SJSA1 (cell line): Measurements from ENCODE around the gene MMAB. TPM values are rescaled to one million over a fixed set of nuclear protein-coding genes. Genes with fewer than 3 reads are reported as not detected.

Experiments
- DNase-seq, 2 experiments: peaks; one replicate each; pipeline ENCODE4 v3.0.0-alpha.2; 2015 to 2020; ENCODE audit warnings: low spot score in 2 of 2, low read depth in 1 of 2
- H3K27ac ChIP-seq: fragments of 250-450 bp; sonication (Bioruptor Pico); 2 replicates; pipeline ENCODE4 v1.5.1; 2020; ENCODE audit warnings: mild to moderate bottlenecking, moderate library complexity
- H3K27me3 ChIP-seq: fragments of 250-450 bp; sonication (Bioruptor Pico); replicated peaks from 2 replicates; pipeline ENCODE4 v1.5.1; 2020; ENCODE audit warnings: mild to moderate bottlenecking, moderate library complexity
- H3K36me3 ChIP-seq: fragments of 250-450 bp; sonication (Bioruptor Pico); 2 replicates; pipeline ENCODE4 v1.5.1; 2020; ENCODE audit warnings: mild to moderate bottlenecking
- H3K4me1 ChIP-seq: fragments of 250-450 bp; sonication (Bioruptor Pico); replicated peaks from 2 replicates; pipeline ENCODE4 v1.6.1; 2021; ENCODE audit warnings: mild to moderate bottlenecking
- H3K4me3 ChIP-seq: fragments of 250-450 bp; sonication (Bioruptor Pico); 2 replicates; pipeline ENCODE4 v1.5.1; 2020; ENCODE audit warnings: mild to moderate bottlenecking
- H3K9me3 ChIP-seq: fragments of 250-450 bp; sonication (Bioruptor Pico); replicated peaks from 2 replicates; pipeline ENCODE4 v1.5.1; 2020; ENCODE audit warnings: mild to moderate bottlenecking
- total RNA-seq: library from RNA; depleted of rRNA; stranded (reverse); fragments of >200 nt; shearing (Covaris generic); gene quantifications from 2 replicates; pipeline ENCODE4 v1.2.3, GENCODE V29; 2014; rRNA removed

The MMAB gene
- 17.8 and 33.3 TPM in 2 replicates for total RNA-seq

DNA sequence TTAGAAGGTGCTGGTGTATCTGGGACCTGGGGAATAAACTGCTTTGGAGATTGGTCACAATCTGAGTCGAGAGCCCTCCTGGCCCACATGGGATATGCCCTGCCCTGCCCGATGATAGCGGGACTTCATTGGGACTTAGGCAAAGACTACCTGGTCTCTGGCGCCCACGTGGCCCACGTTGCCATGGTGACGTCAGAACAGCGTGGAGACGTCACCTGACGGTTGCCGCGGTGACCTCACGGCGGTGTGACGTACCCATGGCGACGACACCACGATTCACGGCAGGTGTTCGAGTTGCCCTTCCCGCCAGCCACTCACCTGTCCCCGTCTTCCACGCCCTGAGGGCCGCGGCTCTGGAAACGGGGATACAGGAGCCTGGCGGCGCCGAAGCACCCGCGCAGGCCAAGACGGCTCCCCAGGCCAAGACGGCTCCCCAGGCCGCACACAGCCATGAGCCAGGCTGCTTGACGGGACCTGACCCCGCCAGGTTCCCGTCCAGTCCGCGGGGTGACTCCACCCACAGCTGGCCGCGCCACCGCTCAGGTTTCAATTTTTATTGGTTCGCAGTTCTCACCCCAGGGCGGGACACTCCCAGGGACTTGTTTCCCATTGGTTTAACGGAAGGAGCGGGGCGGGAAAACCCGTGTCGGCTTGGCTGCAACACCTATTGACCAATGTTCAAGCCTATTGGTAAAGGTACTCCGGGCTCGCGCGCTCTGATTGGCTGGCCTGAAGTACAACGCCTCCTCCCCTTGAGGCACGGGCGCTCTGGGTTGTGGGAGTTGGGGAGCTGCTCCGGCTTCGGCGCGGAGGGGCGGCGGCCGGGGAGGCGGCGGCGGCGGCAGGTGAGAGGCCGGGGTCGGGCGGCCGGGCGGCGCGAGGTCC lies at the start of gene MMAB, which contains the start of gene MVK:
Gene MMAB, minus strand, starts transcription at position 476 of the 885 bp plus-strand sequence. Its CDS starts 24 bp downstream, at position 452.
Gene MVK, plus strand, starts transcription at position 766 of the 885 bp plus-strand sequence. CDS start 1,029 bp downstream, outside the sequence.
- DNase-seq = peak; percentile 93 to 99
- Histone ChIP-seq H3K4me3 (peak within 1 kb of the TSS; percentile 81), H3K36me3 (peaks cover 26% of the 10 kb centered on the region)

DNA sequence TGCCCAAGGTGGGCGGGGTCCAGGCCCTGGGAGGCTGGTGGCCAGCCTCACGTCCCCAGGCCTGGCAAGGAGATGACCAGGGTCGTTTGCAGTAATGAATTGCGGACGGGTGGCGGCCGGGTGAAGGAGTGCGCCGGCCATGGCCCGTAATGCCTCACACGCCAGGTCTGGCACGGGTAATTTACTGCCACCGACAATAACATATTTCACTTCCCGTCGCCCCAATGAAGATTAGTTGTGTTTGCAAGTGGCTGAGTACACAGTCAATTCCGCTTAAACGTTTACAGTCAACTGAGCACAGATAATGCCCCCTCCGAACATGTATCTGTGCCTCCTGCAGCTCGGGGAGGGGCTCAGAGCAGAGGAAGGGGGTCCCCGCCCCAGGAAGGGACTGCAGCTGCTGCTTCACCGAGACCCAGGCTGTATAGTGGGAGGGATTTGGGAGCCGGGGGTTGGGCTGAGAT lies 48.6 kb upstream of the MMAB start:
- no peak for DNase-seq
- Histone ChIP-seq H3K27me3 (peaks cover 7% of the 10 kb centered on the region), H3K4me1 (no peaks in the 10 kb centered on the region), H3K36me3 (no peaks in the 10 kb centered on the region), H3K9me3 (no peaks in the 10 kb centered on the region), H3K4me3 (no peak overlapping the region), H3K27ac (no peak overlapping the region)

More for the DNA sequence above, at the start of gene MMAB, which contains the start of gene MVK:
- peaks cover 16% of the 10 kb centered on the region for H3K4me1 ChIP-seq
- no peaks in the 10 kb centered on the region for H3K27me3 ChIP-seq
- H3K27ac ChIP-seq = peak within 1 kb of the TSS; percentile 73
- no peaks in the 10 kb centered on the region for H3K9me3 ChIP-seq

DNA sequence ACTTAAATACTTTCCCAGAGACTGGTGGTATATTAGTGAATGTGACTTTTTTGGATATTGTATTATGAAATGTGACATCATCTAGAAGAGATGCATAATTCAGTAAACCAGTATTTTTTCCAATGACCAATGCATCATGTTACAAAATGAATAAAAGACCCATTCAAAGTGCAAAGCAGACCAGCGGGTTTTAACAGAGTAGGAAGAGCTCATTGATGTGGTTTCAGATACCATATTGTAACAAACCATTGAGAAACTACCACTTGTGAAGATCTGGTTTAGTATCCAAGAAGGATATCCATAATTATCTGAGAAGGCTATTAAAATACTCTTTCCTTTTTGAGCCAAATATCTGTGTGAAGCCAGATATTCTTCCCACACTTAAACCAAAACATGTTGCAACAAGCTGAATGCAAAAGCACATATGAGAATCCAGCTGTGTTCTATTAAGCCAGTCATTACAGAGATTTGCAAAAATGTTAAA lies 47.9 kb upstream of the MMAB start:
- H3K4me1 ChIP-seq = no peaks in the 10 kb centered on the region
- H3K4me3 ChIP-seq = no peak overlapping the region
- H3K27ac ChIP-seq = no peak overlapping the region
- no peak for DNase-seq
- H3K36me3 ChIP-seq = no peaks in the 10 kb centered on the region
- H3K27me3 ChIP-seq = peaks cover 8% of the 10 kb centered on the region
- H3K9me3 ChIP-seq = no peaks in the 10 kb centered on the region

DNA sequence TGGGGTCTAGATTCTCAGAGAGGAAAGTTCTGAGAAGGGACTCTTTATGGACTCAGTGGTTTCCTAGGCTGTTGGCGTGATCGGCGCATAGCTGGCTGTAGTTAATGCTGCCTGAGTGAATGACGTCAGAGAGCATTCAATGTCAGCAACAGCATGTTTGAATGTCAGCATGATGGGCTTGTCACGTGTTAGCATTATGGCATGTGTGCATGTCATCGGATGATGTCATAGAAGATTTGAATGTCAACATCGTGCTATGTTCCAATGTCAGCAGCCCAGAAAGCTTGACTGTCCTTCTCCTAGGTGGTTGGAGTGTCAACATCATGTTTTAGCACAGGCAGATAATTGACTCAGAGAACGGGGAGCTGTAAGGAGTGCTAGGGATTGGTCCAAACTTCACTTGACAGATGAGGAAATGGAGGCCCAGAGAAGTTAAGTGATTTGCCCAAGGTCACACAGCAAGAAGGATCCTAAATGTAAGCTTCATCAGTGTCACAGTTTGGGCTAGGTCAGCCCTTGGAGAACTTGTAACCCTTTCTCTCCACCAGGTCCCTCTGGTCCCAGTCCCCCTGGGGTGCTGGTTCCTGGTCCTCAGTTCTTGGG lies 45.8 kb upstream of the MMAB start:
- Histone ChIP-seq H3K36me3 (no peaks in the 10 kb centered on the region), H3K27me3 (peaks cover 15% of the 10 kb centered on the region), H3K4me3 (no peak overlapping the region), H3K9me3 (no peaks in the 10 kb centered on the region), H3K4me1 (no peaks in the 10 kb centered on the region), H3K27ac (no peak overlapping the region)
- DNase-seq = no peak

DNA sequence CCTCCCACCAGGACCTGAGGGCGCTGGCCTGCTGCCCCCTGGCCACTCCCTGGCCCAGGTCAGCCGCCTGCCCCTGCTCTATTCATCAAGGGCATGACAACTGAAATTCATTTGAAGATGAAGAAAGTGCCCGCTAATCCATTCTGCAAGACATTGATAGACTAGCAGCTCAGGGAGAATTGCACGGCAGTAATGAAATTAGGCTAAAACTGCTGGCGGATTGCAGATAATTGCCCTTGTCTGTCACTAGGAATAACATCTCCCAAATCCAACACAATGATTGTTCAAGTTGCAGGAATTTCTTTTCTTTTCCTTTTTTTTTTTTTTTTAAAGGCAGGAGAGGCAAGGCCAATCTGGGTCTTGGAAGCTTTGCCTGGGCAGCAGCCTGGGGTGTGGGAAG lies 44.8 kb upstream of the MMAB start:
- Histone ChIP-seq H3K27me3 (peaks cover 15% of the 10 kb centered on the region), H3K27ac (no peak overlapping the region), H3K4me1 (no peaks in the 10 kb centered on the region), H3K4me3 (no peak overlapping the region), H3K9me3 (no peaks in the 10 kb centered on the region), H3K36me3 (no peaks in the 10 kb centered on the region)
- DNase-seq = no peak

DNA sequence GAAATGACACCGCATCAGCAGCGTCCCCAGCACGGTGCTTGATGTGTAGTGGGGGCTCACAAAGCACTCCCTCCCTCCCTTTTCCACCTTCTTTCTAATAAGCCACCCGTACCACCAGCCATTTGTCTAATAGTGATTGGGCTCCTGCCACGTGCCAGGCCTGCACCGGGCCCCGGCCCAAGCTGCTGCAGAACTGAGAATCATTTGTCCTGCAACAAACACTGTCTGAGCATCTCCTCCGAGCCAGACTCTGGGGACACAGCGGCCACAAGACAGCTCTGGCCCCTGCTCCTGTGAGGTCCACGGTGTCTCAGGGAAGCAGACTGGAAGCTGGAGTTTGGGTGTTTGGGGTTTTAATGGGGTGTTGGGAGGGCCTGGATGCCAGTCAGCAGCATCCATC lies 44.2 kb upstream of the MMAB start:
- H3K27ac ChIP-seq = no peak overlapping the region
- H3K4me3 ChIP-seq = no peak overlapping the region
- no peaks in the 10 kb centered on the region for H3K4me1 ChIP-seq
- H3K27me3 ChIP-seq = peaks cover 18% of the 10 kb centered on the region
- no peak for DNase-seq
- no peaks in the 10 kb centered on the region for H3K36me3 ChIP-seq
- H3K9me3 ChIP-seq = no peaks in the 10 kb centered on the region

DNA sequence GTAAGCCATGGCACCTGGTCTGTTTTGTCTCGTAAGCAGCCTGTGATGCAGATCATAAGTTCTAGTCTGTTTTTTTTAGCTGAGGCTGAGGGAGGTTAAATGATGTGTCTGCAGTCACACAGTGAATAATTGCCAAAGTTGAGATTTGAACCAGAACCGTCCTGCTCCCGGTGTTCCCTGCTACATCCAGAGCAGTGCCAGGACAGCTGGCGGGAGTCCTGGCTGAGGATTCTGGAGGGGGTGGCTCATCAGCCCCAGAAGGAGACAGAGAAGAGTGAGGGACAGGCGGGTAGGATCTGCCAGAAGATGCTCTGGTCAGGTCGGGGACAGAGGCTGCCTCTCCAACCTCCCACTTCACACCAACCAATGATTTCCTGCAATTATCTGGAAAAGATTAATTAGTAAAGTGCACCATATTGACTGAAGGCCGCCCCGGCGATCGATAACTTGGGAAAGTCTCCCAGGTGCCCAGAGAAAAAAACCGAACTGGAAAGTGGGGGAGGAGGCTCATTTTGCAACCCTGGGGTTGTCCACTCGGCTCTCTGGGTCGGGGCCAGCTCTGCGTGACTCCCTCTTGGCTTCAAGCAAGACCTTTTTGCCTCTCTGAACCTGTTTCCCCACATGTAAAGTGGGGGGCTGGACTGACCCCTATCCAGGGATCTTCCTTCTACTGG lies 42.4 kb upstream of the MMAB start:
- Histone ChIP-seq H3K27me3 (peaks cover 11% of the 10 kb centered on the region), H3K4me1 (no peaks in the 10 kb centered on the region), H3K9me3 (no peaks in the 10 kb centered on the region), H3K36me3 (no peaks in the 10 kb centered on the region), H3K4me3 (no peak overlapping the region), H3K27ac (no peak overlapping the region)
- no peak for DNase-seq

DNA sequence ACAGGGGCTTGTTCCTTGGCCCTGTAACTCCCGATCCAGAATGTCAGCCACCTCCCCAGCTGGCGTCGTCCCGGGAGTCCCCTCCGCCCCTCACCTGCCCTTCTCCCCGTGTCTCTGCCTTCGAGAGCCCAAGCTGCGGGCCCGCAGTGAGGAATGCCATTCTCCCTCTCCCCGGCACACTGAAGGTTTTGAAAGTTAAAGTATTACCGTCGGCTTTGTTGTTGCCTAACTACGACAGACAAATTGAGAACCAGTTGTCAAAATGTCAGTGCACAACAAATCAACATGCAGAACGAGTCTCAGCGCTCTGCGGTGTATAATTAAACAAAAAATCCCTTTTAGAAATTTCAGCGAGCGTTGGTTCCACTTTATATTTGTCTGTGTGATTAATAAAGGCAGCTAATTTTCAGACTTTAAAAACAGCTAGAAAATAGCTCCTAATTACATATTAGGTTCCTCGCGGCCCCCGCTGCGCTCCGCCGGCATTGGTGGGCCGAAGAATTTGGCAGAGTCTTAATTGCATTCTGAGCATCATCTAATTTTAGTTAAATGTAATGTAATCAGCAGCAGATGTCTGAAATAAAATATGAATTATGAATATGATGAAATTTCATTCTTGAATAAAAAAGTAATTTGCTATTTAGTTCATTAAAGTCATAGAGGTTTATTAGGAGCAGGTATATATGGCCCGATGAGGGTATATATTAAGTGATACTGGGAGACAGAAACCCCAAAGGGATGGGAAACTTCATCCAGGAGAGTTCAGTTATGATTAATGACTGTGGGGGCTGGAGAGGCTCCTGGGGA lies 40.5 kb upstream of the MMAB start:
- Histone ChIP-seq H3K9me3 (no peaks in the 10 kb centered on the region), H3K36me3 (no peaks in the 10 kb centered on the region), H3K4me1 (no peaks in the 10 kb centered on the region), H3K4me3 (no peak overlapping the region), H3K27me3 (peaks cover 11% of the 10 kb centered on the region; the same call in 1 of the 2 replicates), H3K27ac (no peak overlapping the region)
- no peak for DNase-seq

DNA sequence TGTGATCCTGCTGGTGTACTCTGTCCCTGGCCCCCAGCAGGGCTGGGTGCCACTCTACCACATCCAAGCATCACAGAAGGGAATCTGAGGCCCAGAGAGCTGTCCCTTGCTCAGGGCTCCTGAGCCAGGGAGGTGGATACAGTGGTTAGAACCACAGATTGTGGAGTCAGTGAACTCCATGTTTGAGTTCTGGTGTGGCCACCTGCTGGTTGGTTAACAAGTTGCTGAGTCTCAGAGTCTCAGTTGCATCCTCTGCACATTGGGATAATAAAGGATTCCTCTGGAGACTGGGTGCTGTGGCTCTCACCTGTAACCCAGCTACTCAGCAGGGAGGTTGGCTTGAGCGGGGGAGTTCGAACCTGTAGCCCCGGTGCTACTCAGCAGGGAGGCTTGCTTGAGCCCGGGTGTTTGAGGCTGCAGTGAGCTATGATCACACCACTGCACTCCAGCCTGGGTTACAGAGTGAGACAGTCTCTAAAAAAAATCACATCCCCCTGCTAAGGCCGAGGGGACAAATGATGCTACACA lies 39.7 kb upstream of the MMAB start:
- no peak overlapping the region for H3K27ac ChIP-seq
- DNase-seq = no peak
- H3K27me3 ChIP-seq = peaks cover 11% of the 10 kb centered on the region; the same call in 1 of the 2 replicates
- H3K36me3 ChIP-seq = no peaks in the 10 kb centered on the region
- H3K4me3 ChIP-seq = no peak overlapping the region
- H3K4me1 ChIP-seq = no peaks in the 10 kb centered on the region
- no peaks in the 10 kb centered on the region for H3K9me3 ChIP-seq

DNA sequence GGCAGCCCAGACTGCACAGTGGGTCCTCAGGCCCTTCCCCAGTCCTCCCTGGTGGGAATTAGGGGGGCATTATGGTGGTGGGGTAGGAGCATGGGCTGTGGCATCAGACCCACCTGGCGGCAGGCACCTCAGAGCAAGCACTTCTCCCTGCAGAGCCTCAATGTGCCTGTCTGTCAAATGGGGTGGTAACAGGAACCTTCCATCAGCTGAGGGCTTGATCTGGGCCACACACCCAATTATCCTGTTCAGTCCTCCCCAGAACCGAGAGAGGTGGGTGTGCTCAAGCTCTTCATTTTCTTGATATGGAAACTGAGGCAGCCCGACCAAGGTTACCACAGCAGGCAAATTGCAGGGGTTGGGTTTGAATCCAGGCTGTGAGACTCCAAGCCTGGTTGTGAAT lies 38.7 kb upstream of the MMAB start:
- Histone ChIP-seq H3K27ac (no peak overlapping the region), H3K4me3 (no peak overlapping the region), H3K4me1 (no peaks in the 10 kb centered on the region), H3K36me3 (no peaks in the 10 kb centered on the region), H3K27me3 (peaks cover 11% of the 10 kb centered on the region; the same call in 1 of the 2 replicates), H3K9me3 (no peaks in the 10 kb centered on the region)
- DNase-seq = no peak

DNA sequence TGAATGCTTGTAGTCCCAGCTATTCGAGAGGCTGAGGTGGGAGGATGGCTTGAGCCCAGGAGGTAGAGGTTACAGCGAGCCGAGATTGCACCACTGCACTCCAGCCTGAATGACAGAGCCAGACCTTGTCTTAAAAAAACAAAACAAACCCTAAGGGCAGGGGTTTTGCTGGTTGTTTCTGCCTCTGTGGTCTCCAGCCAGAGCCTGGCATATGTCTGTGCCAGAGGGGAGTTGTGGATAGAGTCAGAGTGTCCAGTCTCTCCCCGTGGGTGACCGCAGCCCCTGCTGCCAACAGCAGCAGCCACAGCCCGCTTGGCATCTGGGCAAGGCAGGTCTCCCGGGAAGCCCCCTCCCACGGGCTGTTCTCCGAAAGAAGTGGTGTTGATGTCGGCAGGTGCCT lies 37.9 kb upstream of the MMAB start:
- H3K9me3 ChIP-seq = no peaks in the 10 kb centered on the region
- no peaks in the 10 kb centered on the region for H3K4me1 ChIP-seq
- no peaks in the 10 kb centered on the region for H3K36me3 ChIP-seq
- H3K4me3 ChIP-seq = no peak overlapping the region
- H3K27ac ChIP-seq = no peak overlapping the region
- no peak for DNase-seq
- peaks cover 10% of the 10 kb centered on the region; the same call in 1 of the 2 replicates for H3K27me3 ChIP-seq

DNA sequence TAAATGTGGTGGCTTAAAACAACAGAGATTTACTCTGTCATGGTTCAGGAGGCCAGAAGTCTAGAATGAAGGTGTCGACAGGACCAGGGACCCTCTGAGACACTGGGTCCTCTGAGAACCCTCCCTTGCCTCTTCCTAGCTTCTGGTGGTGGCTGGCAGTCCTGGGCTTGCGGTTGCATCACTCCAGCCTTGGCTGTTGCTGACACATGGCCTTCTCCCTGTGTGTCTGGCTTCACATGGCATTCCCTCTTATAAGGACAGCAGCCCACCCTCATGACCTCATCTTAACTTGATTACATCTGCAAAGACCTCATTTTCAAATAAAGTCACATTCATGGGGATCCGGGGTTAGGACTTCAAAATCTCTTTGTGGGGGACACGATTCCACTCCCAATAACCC lies 37.2 kb upstream of the MMAB start:
- Histone ChIP-seq H3K4me3 (no peak overlapping the region), H3K4me1 (no peaks in the 10 kb centered on the region), H3K27ac (no peak overlapping the region), H3K36me3 (no peaks in the 10 kb centered on the region), H3K27me3 (peaks cover 4% of the 10 kb centered on the region; the same call in 1 of the 2 replicates), H3K9me3 (no peaks in the 10 kb centered on the region)
- DNase-seq = no peak

DNA sequence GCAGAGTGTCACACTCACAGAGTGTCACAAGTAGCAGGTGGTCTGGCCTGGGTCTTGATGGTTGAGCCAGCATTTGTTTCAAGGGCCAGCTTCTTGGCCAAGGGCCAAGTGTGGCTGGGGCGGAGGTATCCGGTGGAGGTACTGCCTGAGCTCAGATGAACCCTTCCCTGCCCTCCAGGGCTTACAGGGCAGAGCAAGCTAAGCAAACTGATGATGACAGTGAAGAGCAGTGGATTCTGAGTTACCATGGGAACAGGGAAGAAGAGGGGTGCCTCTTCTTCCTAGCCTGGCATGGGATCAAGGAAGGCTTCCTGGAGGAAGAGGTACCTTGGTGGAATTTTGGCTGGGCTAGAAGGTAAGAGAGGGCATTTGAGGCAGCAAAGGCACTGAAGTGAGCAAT lies 36.0 kb upstream of the MMAB start:
- Histone ChIP-seq H3K4me1 (no peaks in the 10 kb centered on the region), H3K9me3 (no peaks in the 10 kb centered on the region), H3K27ac (no peak overlapping the region), H3K36me3 (no peaks in the 10 kb centered on the region), H3K27me3 (0 out of 2 replicates have a peak, but pooled peaks cover 3% of the 10 kb centered on the region), H3K4me3 (no peak overlapping the region)
- no peak for DNase-seq
